T-helper 2 cell (primary cell): Measurements from ENCODE around the gene PVALEF.

Experiments used
- DNase-seq, 5 experiments: peaks; one replicate each; pipeline versions ENCODE4 v3.0.0 to v3.0.0-alpha.2; 2012 to 2022

Gene PVALEF

GRCh38 chr17:81163051-81163695 is 2.1 kb upstream of the PVALEF start:
- no peak for DNase-seq

GRCh38 chr17:81163703-81164370 is 1.5 kb upstream of the PVALEF start:
- DNase-seq: no peak

- no peak for DNase-seq
Measured at GRCh38 chr17:81164371-81165245, 699 bp upstream of the PVALEF start.

GRCh38 chr17:81166033-81166492 is 756 bp downstream of the PVALEF start, which contains the start of gene AATK:
TSS of gene AATK (minus strand) at chr17:81166221. CDS start at chr17:81165992, 229 bp downstream.
- DNase-seq: no peak

- DNase-seq: no peak
Measured at GRCh38 chr17:81167194-81167524, 1.9 kb downstream of the PVALEF start.

GRCh38 chr17:81167638-81168037 is 2.3 kb downstream of the PVALEF start:
- DNase-seq: no peak

GRCh38 chr17:81169870-81170309 is 4.6 kb downstream of the PVALEF start:
- DNase-seq: no peak

GRCh38 chr17:81170727-81171494 is 5.6 kb downstream of the PVALEF start:
- no peak for DNase-seq

GRCh38 chr17:81171941-81172340 is 6.6 kb downstream of the PVALEF start:
- DNase-seq: no peak

GRCh38 chr17:81173052-81173761 is 7.9 kb downstream of the PVALEF start:
- DNase-seq: no peak

- no peak for DNase-seq
Measured at GRCh38 chr17:81173762-81174155, 8.5 kb downstream of the PVALEF start.

- DNase-seq: no peak
Measured at GRCh38 chr17:81176666-81177065, 11.4 kb downstream of the PVALEF start.

- no peak for DNase-seq
Measured at GRCh38 chr17:81178136-81179091, 13.1 kb downstream of the PVALEF start.

- DNase-seq: no peak
Measured at GRCh38 chr17:81179220-81179619, 13.9 kb downstream of the PVALEF start.

GRCh38 chr17:81179861-81180260 is 14.6 kb downstream of the PVALEF start:
- DNase-seq: no peak

GRCh38 chr17:81180836-81181810 is 15.8 kb downstream of the PVALEF start:
- no peak for DNase-seq

GRCh38 chr17:81181811-81182185 is 16.5 kb downstream of the PVALEF start:
- DNase-seq: no peak

- no peak for DNase-seq
Measured at GRCh38 chr17:81182596-81182995, 17.3 kb downstream of the PVALEF start.

- DNase-seq: no peak
Measured at GRCh38 chr17:81183316-81183715, 18.0 kb downstream of the PVALEF start.

- DNase-seq: no peak
Measured at GRCh38 chr17:81183807-81184206, 18.5 kb downstream of the PVALEF start.
